WTC11 (cell line): ENCODE measurements around the gene OR10A4. TPM values are rescaled to one million over a fixed set of nuclear protein-coding genes. Genes with fewer than 3 reads are reported as not detected.

Source experiments
- ATAC-seq: fragments of 200-7000 bp; cut with Tn5 transposase; 2 replicates; pipeline ENCODE4 v1.10.0; 2021; ENCODE audit warnings: mild to moderate bottlenecking, moderate library complexity
- CTCF ChIA-PET: fragments of 300-600 bp; sonication (Branson Sonifier 250); formaldehyde crosslinking; loops from one replicate; lab custom pipeline; 2021; ENCODE audit warnings: antibody characterized with exemption; lab: Charles Lee
- POLR2A ChIA-PET: fragments of 350-600 bp; sonication (Branson Sonifier 250); formaldehyde crosslinking; loops from one replicate; lab custom pipeline; 2021; ENCODE audit warnings: antibody characterized with exemption; lab: Charles Lee
- DNase-seq: peaks from one replicate; pipeline ENCODE4 v3.0.0; 2021; ENCODE audit warnings: low spot score
- H3K27ac Mint-ChIP-seq: 2 replicates; pipeline ENCODE4 v1.8.0; 2021; ENCODE audit warnings: mixed read lengths
- H3K27me3 Mint-ChIP-seq: 2 replicates; pipeline ENCODE4 v1.8.0; 2021; ENCODE audit warnings: low read depth, mild to moderate bottlenecking, moderate library complexity, mixed read lengths
- H3K36me3 Mint-ChIP-seq: 2 replicates; pipeline ENCODE4 v1.8.0; 2021; ENCODE audit warnings: mixed read lengths
- H3K4me1 Mint-ChIP-seq: 2 replicates; pipeline ENCODE4 v1.8.0; 2022; ENCODE audit warnings: mixed read lengths
- H3K4me3 Mint-ChIP-seq: 2 replicates; pipeline ENCODE4 v1.8.0; 2021; ENCODE audit warnings: mild to moderate bottlenecking, moderate library complexity, mixed read lengths
- H3K9me3 Mint-ChIP-seq: 2 replicates; pipeline ENCODE4 v1.8.0; 2021; ENCODE audit warnings: mixed read lengths
- AFF4 ChIP-seq: sonication (generic); formaldehyde crosslinking; IDR thresholded peaks from 2 replicates; pipeline ENCODE4 v1.8.1; 2023; ENCODE audit warnings: mild to moderate bottlenecking, missing genetic modification reagents, borderline replicate concordance
- ATF1 ChIP-seq: sonication (generic); formaldehyde crosslinking; IDR thresholded peaks from 2 replicates; pipeline ENCODE4 v1.8.1; 2023; ENCODE audit warnings: mild to moderate bottlenecking, moderate library complexity, missing genetic modification reagents
- CDX4 ChIP-seq: fragments of 250-450 bp; sonication (Bioruptor Pico); IDR thresholded peaks from 2 replicates; pipeline ENCODE4 v1.9.0; 2021; ENCODE audit warnings: moderate library complexity, mild to moderate bottlenecking, inconsistent platforms, borderline replicate concordance
- CREB1 ChIP-seq: sonication (generic); formaldehyde crosslinking; IDR thresholded peaks from 2 replicates; pipeline ENCODE4 v1.8.0; 2023; ENCODE audit warnings: mild to moderate bottlenecking, missing genetic modification reagents
- E2F4 ChIP-seq: sonication (generic); formaldehyde crosslinking; IDR thresholded peaks from 2 replicates; pipeline ENCODE4 v1.8.1; 2022; ENCODE audit warnings: low read depth, mild to moderate bottlenecking, moderate library complexity, missing genetic modification reagents, borderline replicate concordance
- FOXJ3 ChIP-seq: sonication (generic); formaldehyde crosslinking; IDR thresholded peaks from 2 replicates; pipeline ENCODE4 v1.9.0; 2021; ENCODE audit warnings: missing genetic modification reagents, mild to moderate bottlenecking, borderline replicate concordance
- GABPB1 ChIP-seq: sonication (generic); formaldehyde crosslinking; IDR thresholded peaks from 2 replicates; pipeline ENCODE4 v1.8.1; 2023; ENCODE audit warnings: mild to moderate bottlenecking, missing genetic modification reagents
- IRF1 ChIP-seq: sonication (generic); formaldehyde crosslinking; IDR thresholded peaks from 2 replicates; pipeline ENCODE4 v1.8.0; 2023; ENCODE audit warnings: missing genetic modification reagents
- JAZF1 ChIP-seq: fragments of 250-450 bp; sonication (Bioruptor Pico); IDR thresholded peaks from 2 replicates; pipeline ENCODE4 v1.9.0; 2021; ENCODE audit warnings: moderate library complexity, mild to moderate bottlenecking, inconsistent platforms
- OVOL2 ChIP-seq: fragments of 250-450 bp; sonication (Bioruptor Pico); IDR thresholded peaks from 2 replicates; pipeline ENCODE4 v1.9.0; 2021; ENCODE audit warnings: mild to moderate bottlenecking, borderline replicate concordance
- PRDM15 ChIP-seq: sonication (generic); formaldehyde crosslinking; IDR thresholded peaks from 2 replicates; pipeline ENCODE4 v1.8.0; 2022; ENCODE audit warnings: missing genetic modification reagents
- RORB ChIP-seq: fragments of 250-450 bp; sonication (Bioruptor Pico); IDR thresholded peaks from 2 replicates; pipeline ENCODE4 v1.9.0; 2021; ENCODE audit warnings: mild to moderate bottlenecking
- SMAD3 ChIP-seq: sonication (generic); formaldehyde crosslinking; IDR thresholded peaks from 2 replicates; pipeline ENCODE4 v1.8.0; 2022; ENCODE audit warnings: missing genetic modification reagents, mild to moderate bottlenecking, borderline replicate concordance
- SP1 ChIP-seq: sonication (generic); formaldehyde crosslinking; conservative IDR thresholded peaks from 2 replicates; pipeline ENCODE4 v1.8.1; 2022; ENCODE audit warnings: missing genetic modification reagents
- TEAD4 ChIP-seq: sonication (generic); formaldehyde crosslinking; IDR thresholded peaks from 2 replicates; pipeline ENCODE4 v1.8.0; 2022; ENCODE audit warnings: mild to moderate bottlenecking, missing genetic modification reagents
- ZNF263 ChIP-seq: sonication (generic); formaldehyde crosslinking; IDR thresholded peaks from 2 replicates; pipeline ENCODE4 v1.8.1; 2022; ENCODE audit warnings: low read depth, mild to moderate bottlenecking, moderate library complexity, missing genetic modification reagents
- ZNF423 ChIP-seq: fragments of 250-450 bp; sonication (Bioruptor Pico); IDR thresholded peaks from 2 replicates; pipeline ENCODE4 v2.1.2; 2022; ENCODE audit warnings: mild to moderate bottlenecking, moderate library complexity
- ZNF425 ChIP-seq: fragments of 250-450 bp; sonication (Bioruptor Pico); conservative IDR thresholded peaks from 2 replicates; pipeline ENCODE4 v1.9.0; 2021; ENCODE audit warnings: mild to moderate bottlenecking
- ZNF512 ChIP-seq: sonication (generic); formaldehyde crosslinking; IDR thresholded peaks from 2 replicates; pipeline ENCODE4 v1.8.1; 2022; ENCODE audit warnings: missing genetic modification reagents, borderline replicate concordance
- total RNA-seq: library from RNA; stranded (reverse); gene quantifications from 3 replicates; pipeline ENCODE4 v1.2.3, GENCODE V29; 2021

Gene OR10A4
- total RNA-seq, 1 experiment from 2014 or later = not detected

GRCh38 chr11:6894097-6894496 lies 17.7 kb downstream of the OR10A4 start:
- peak; percentile 80 for ATAC-seq
- no peak overlapping the region for H3K27ac Mint-ChIP-seq
- no peak for DNase-seq
- H3K9me3 Mint-ChIP-seq = peaks cover 2% of the 10 kb centered on the region; the same call in 1 of the 2 replicates
- no peak for TF ChIP-seq PRDM15 (CRISPR knock-in tag)
- no peak for TF ChIP-seq GABPB1 (CRISPR knock-in tag)
- TF ChIP-seq E2F4 (CRISPR knock-in tag) = no peak
- no peak for TF ChIP-seq IRF1
- TF ChIP-seq FOXJ3 (CRISPR knock-in tag) = no peak
- TF ChIP-seq CDX4 (CRISPR knock-in tag) = no peak
- no peak for TF ChIP-seq JAZF1 (CRISPR knock-in tag)
- ChIA-PET POLR2A (no interaction called here), CTCF (interaction anchor here (1.1 kb wide), 3 partner anchors 9 to 193 kb away, joined by 3 to 6 read pairs (median 4); no protein-coding TSS in a partner anchor)
- no peaks in the 10 kb centered on the region for H3K27me3 Mint-ChIP-seq
- no peaks in the 10 kb centered on the region for H3K36me3 Mint-ChIP-seq
- H3K4me3 Mint-ChIP-seq = no peak overlapping the region
- no peaks in the 10 kb centered on the region for H3K4me1 Mint-ChIP-seq

GRCh38 chr11:6895010-6895409 lies 18.6 kb downstream of the OR10A4 start:
- no peaks in the 10 kb centered on the region for H3K36me3 Mint-ChIP-seq
- CTCF ChIA-PET = no interaction called here
- no peaks in the 10 kb centered on the region for H3K4me1 Mint-ChIP-seq
- H3K4me3 Mint-ChIP-seq = no peak overlapping the region
- POLR2A ChIA-PET = no interaction called here
- no peak overlapping the region for H3K27ac Mint-ChIP-seq
- H3K9me3 Mint-ChIP-seq = no peaks in the 10 kb centered on the region
- ATAC-seq = no peak
- no peak for DNase-seq
- H3K27me3 Mint-ChIP-seq = no peaks in the 10 kb centered on the region
- TF ChIP-seq SMAD3 = no peak
- TF ChIP-seq CDX4 (CRISPR knock-in tag) = no peak
- TF ChIP-seq OVOL2 = no peak
- TF ChIP-seq ZNF263 (CRISPR knock-in tag) = no peak
- no peak for TF ChIP-seq ATF1
- TF ChIP-seq ZNF423 (CRISPR knock-in tag) = no peak
- TF ChIP-seq ZNF512 (CRISPR knock-in tag) = no peak
- TF ChIP-seq SP1 = no peak
- no peak for TF ChIP-seq RORB (CRISPR knock-in tag)
- TF ChIP-seq TEAD4 (CRISPR knock-in tag) = no peak
- no peak for TF ChIP-seq AFF4
- TF ChIP-seq ZNF425 (CRISPR knock-in tag) = no peak
- TF ChIP-seq CREB1 (CRISPR knock-in tag) = no peak
